Measurements from ENCODE around the gene RPS4Y2.

RPS4Y2 gene

DNA sequence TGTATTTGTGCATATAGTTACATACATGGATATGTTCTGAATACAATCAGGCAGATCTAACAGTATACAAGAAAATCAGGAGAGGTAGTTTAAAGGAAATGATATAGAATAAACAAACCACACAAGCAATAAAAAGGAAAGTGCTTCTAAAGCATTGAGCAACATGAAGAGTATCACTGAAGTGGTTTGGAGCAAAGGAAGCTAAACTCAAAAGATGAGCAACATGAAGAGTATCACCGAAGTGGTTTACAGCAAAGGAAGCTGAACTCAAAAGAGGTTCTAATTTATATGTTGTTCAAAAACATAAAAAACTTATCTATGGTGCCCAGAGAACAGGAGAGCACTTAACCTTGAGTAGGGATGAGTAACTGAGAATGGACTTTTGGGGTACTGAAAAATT lies 29.1 kb downstream of the RPS4Y2 start:
- H3K27ac ChIP-seq, result no peak overlapping the region
- TF ChIP-seq CTCF (conservative IDR thresholded peaks at IDR 0.05) (no peak), ZFX (IDR thresholded peaks at IDR 0.05) (no peak)

GRCh38 chrY:20787076-20787475 lies 31.2 kb downstream of the RPS4Y2 start:
- TF ChIP-seq ZFX (IDR thresholded peaks at IDR 0.05), result no peak
- no peak for TF ChIP-seq CTCF (conservative IDR thresholded peaks at IDR 0.05)
- H3K27ac ChIP-seq, result no peak overlapping the region

- no peak overlapping the region for H3K27ac ChIP-seq
- TF ChIP-seq CTCF (conservative IDR thresholded peaks at IDR 0.05) (no peak), ZFX (IDR thresholded peaks at IDR 0.05) (no peak)
Measured at GRCh38 chrY:20798351-20799049, 42.6 kb downstream of the RPS4Y2 start.

DNA sequence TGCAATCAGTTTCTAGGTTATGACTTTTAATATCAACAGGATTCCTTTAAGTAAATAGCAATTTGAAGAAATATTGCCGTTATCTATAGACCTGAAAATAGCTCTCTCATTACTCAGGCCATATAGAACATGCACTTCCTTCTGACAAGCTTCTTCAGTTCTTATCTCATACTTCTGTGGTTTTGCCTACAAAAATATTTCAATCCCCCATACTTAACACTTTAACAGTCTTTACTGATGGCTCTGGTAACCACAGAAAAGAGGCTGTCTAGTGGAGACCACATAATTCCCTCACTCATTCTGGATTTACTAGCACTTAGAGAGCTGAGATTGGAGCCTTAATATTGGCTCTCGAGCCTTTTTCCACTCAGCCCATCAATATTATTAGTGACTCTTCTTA lies 46.8 kb downstream of the RPS4Y2 start:
- TF ChIP-seq CTCF (conservative IDR thresholded peaks at IDR 0.05) (no peak), ZFX (IDR thresholded peaks at IDR 0.05) (no peak)
- H3K27ac ChIP-seq, result no peak overlapping the region

DNA sequence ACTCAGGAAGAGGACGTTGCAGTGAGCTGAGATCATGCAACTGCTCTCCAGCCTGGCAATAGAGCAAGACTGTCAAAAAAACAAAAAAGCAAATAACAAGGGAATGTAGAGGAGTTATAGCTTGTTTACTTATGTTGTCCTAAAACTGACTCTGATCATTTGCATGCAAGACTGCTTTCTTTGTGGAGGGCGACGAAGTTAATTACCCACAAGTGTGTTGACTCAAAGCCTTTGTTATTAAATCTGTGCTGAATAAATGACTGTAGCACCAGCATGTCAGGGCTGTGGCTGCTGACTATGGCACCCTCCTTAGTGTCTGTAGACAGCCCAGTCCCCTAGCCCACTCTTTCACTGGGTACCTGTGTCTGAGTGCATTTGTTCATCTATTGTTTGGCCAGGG lies 50.3 kb downstream of the RPS4Y2 start:
- TF ChIP-seq CTCF (conservative IDR thresholded peaks at IDR 0.05) (no peak), ZFX (IDR thresholded peaks at IDR 0.05) (no peak)
- H3K27ac ChIP-seq, result no peak overlapping the region

GRCh38 chrY:20813459-20813858 lies 57.6 kb downstream of the RPS4Y2 start:
- TF ChIP-seq CTCF (conservative IDR thresholded peaks at IDR 0.05) (no peak), ZFX (IDR thresholded peaks at IDR 0.05) (no peak)
- H3K27ac ChIP-seq, result no peak overlapping the region

GRCh38 chrY:20814794-20815193 lies 58.9 kb downstream of the RPS4Y2 start:
- no peak for TF ChIP-seq ZFX (IDR thresholded peaks at IDR 0.05)
- TF ChIP-seq CTCF (conservative IDR thresholded peaks at IDR 0.05), result no peak

More at GRCh38 chrY:20814794-20815193, 58.9 kb downstream of the RPS4Y2 start:
- no peak overlapping the region for H3K27ac ChIP-seq

All from C4-2B (cell line).